SK-N-SH treated with all-trans-retinoic acid at 6 μM for 48 hours (cell line): ENCODE results near the gene MGMT.

Experiments
- ATAC-seq: fragments of 200-7000 bp; cut with Tn5 transposase; 3 replicates; pipeline ENCODE4 v1.9.1; 2020; ENCODE audit warnings: mild to moderate bottlenecking, moderate library complexity
- BACH2 ChIP-seq: fragments of 250-450 bp; sonication (Bioruptor Pico); IDR thresholded peaks from 2 replicates; pipeline ENCODE4 v1.9.0; 2021; ENCODE audit warnings: mild to moderate bottlenecking, borderline replicate concordance
- ESRRG ChIP-seq: fragments of 250-450 bp; sonication (Bioruptor Pico); IDR thresholded peaks from 2 replicates; pipeline ENCODE4 v1.6.1; 2021; ENCODE audit warnings: mild to moderate bottlenecking
- ISL1 ChIP-seq: fragments of 250-450 bp; sonication (Bioruptor Pico); IDR thresholded peaks from 2 replicates; pipeline ENCODE4 v2.1.2; 2022; ENCODE audit warnings: mild to moderate bottlenecking, moderate library complexity
- OSR1 ChIP-seq: fragments of 250-450 bp; sonication (Bioruptor Pico); IDR thresholded peaks from 2 replicates; pipeline ENCODE4 v1.8.0; 2022; ENCODE audit warnings: moderate library complexity, mild to moderate bottlenecking, inconsistent platforms
- PPARA ChIP-seq: fragments of 250-450 bp; sonication (Bioruptor Pico); IDR thresholded peaks from 2 replicates; pipeline ENCODE4 v1.5.0; 2020; ENCODE audit warnings: mild to moderate bottlenecking, borderline replicate concordance
- RARB ChIP-seq: fragments of 250-450 bp; sonication (Bioruptor Pico); IDR thresholded peaks from 2 replicates; pipeline ENCODE4 v1.8.0; 2021; ENCODE audit warnings: mild to moderate bottlenecking, moderate library complexity
- SNAI2 ChIP-seq: fragments of 250-450 bp; sonication (Bioruptor Pico); IDR thresholded peaks from 2 replicates; pipeline ENCODE4 v1.5.0; 2020; ENCODE audit warnings: mild to moderate bottlenecking, moderate library complexity
- TCF4 ChIP-seq: fragments of 250-450 bp; sonication (Bioruptor Pico); IDR thresholded peaks from 2 replicates; pipeline ENCODE4 v1.8.0; 2021; ENCODE audit warnings: mild to moderate bottlenecking, moderate library complexity, borderline replicate concordance
- ZC3H10 ChIP-seq: fragments of 250-450 bp; sonication (Bioruptor Pico); IDR thresholded peaks from 2 replicates; pipeline ENCODE4 v1.5.1; 2021; ENCODE audit warnings: mild to moderate bottlenecking, moderate library complexity
- ZFP3 ChIP-seq: fragments of 250-450 bp; sonication (Bioruptor Pico); IDR thresholded peaks from 2 replicates; pipeline ENCODE4 v1.5.0; 2020; ENCODE audit warnings: mild to moderate bottlenecking, moderate library complexity
- ZFP30 ChIP-seq: fragments of 450-650 bp; formaldehyde crosslinking; IDR thresholded peaks from 2 replicates; pipeline ENCODE4 v1.5.0; 2022; ENCODE audit warnings: mild to moderate bottlenecking, moderate library complexity
- ZNF565 ChIP-seq: fragments of 450-650 bp; formaldehyde crosslinking; conservative IDR thresholded peaks from 2 replicates; pipeline ENCODE4 v1.5.0; 2020; ENCODE audit warnings: low read depth, mild to moderate bottlenecking, moderate library complexity
- ZNF70 ChIP-seq: fragments of 450-650 bp; formaldehyde crosslinking; IDR thresholded peaks from 2 replicates; pipeline ENCODE4 v1.5.0; 2020; ENCODE audit warnings: mild to moderate bottlenecking, moderate library complexity
- ZNF8 ChIP-seq: fragments of 450-650 bp; formaldehyde crosslinking; IDR thresholded peaks from 2 replicates; pipeline ENCODE4 v1.5.0; 2020; ENCODE audit warnings: mild to moderate bottlenecking, moderate library complexity
- TF ChIP-seq, protein P1 (sequence below): fragments of 250-450 bp; sonication (Bioruptor Pico); IDR thresholded peaks from 2 replicates; pipeline ENCODE4 v1.5.1; 2020; ENCODE audit warnings: low read depth, mild to moderate bottlenecking, moderate library complexity
- TF ChIP-seq, protein P2 (sequence below): fragments of 250-450 bp; sonication (Bioruptor Pico); IDR thresholded peaks from 2 replicates; pipeline ENCODE4 v1.5.1; 2021; ENCODE audit warnings: mild to moderate bottlenecking, moderate library complexity
- TF ChIP-seq, protein P3 (sequence below): fragments of 250-450 bp; sonication (Bioruptor Pico); IDR thresholded peaks from 2 replicates; pipeline ENCODE4 v1.8.0; 2020; ENCODE audit warnings: mild to moderate bottlenecking, moderate library complexity, borderline replicate concordance
- TF ChIP-seq, protein P4 (sequence below): fragments of 250-450 bp; sonication (Bioruptor Pico); IDR thresholded peaks from 2 replicates; pipeline ENCODE4 v1.8.0; 2021; ENCODE audit warnings: low read depth, mild to moderate bottlenecking, moderate library complexity, borderline replicate concordance
- TF ChIP-seq, protein P5 (sequence below): fragments of 250-450 bp; sonication (Bioruptor Pico); IDR thresholded peaks from 2 replicates; pipeline ENCODE4 v1.5.0; 2020; ENCODE audit warnings: mild to moderate bottlenecking, moderate library complexity

Gene MGMT

DNA sequence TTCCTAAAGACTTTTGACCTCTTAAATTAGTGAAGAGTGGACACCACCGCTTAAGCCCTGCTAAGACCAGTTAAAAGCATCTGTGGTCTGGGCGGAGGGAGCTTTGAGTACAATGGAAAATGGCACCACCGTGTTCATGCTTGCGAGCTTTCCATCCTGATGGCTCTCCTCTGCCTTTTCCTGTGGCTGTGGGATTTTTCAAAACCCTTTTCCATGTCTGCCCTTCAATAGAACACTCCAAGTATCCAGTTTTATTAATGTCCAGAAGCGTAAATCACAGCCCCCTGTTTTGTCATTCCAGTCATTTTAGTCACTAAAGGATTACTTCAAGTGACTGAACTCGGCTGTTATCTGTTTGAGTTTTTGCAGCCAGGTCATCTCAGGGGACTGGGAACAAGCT is 181.8 kb downstream of the MGMT start:
- ATAC-seq: no peak
- no peak for TF ChIP-seq ZFP30 (CRISPR knock-in tag)

DNA sequence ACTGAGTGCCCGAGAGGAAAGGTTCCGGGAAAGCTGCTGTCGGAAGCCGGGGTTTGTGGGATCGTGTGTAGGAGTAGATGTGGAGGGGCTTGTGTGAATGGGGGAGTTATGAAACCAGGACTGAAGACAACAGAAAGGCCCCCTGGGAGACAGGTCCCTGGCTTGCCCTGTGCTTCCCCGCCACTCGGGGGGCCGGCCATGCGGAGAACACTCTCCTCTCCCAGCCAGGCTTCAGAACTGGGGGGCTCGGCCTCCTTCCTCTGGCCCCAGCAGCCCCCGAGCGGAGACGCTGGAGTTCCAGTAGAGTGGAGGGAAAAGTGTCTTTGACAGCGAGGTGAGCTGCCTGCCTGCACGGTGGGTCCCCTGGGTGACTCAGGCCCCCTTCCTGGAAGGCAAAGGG is 185.0 kb downstream of the MGMT start:
- TF ChIP-seq ZC3H10 (CRISPR knock-in tag) (no peak), PPARA (no peak), BACH2 (CRISPR knock-in tag) (no peak), ZFP3 (CRISPR knock-in tag) (no peak), ZNF8 (no peak), RARB (no peak), ZNF565 (CRISPR knock-in tag) (no peak), ESRRG (no peak), ISL1 (CRISPR knock-in tag) (no peak), SNAI2 (CRISPR knock-in tag) (no peak), OSR1 (CRISPR knock-in tag) (no peak)
- TF ChIP-seq, protein P1, sequence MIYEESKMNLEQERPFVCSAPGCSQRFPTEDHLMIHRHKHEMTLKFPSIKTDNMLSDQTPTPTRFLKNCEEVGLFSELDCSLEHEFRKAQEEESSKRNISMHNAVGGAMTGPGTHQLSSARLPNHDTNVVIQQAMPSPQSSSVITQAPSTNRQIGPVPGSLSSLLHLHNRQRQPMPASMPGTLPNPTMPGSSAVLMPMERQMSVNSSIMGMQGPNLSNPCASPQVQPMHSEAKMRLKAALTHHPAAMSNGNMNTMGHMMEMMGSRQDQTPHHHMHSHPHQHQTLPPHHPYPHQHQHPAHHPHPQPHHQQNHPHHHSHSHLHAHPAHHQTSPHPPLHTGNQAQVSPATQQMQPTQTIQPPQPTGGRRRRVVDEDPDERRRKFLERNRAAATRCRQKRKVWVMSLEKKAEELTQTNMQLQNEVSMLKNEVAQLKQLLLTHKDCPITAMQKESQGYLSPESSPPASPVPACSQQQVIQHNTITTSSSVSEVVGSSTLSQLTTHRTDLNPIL (CRISPR knock-in tag): no peak
- TF ChIP-seq, protein P2, sequence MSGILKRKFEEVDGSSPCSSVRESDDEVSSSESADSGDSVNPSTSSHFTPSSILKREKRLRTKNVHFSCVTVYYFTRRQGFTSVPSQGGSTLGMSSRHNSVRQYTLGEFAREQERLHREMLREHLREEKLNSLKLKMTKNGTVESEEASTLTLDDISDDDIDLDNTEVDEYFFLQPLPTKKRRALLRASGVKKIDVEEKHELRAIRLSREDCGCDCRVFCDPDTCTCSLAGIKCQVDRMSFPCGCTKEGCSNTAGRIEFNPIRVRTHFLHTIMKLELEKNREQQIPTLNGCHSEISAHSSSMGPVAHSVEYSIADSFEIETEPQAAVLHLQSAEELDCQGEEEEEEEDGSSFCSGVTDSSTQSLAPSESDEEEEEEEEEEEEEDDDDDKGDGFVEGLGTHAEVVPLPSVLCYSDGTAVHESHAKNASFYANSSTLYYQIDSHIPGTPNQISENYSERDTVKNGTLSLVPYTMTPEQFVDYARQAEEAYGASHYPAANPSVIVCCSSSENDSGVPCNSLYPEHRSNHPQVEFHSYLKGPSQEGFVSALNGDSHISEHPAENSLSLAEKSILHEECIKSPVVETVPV (CRISPR knock-in tag): no peak
- TF ChIP-seq, protein P3, sequence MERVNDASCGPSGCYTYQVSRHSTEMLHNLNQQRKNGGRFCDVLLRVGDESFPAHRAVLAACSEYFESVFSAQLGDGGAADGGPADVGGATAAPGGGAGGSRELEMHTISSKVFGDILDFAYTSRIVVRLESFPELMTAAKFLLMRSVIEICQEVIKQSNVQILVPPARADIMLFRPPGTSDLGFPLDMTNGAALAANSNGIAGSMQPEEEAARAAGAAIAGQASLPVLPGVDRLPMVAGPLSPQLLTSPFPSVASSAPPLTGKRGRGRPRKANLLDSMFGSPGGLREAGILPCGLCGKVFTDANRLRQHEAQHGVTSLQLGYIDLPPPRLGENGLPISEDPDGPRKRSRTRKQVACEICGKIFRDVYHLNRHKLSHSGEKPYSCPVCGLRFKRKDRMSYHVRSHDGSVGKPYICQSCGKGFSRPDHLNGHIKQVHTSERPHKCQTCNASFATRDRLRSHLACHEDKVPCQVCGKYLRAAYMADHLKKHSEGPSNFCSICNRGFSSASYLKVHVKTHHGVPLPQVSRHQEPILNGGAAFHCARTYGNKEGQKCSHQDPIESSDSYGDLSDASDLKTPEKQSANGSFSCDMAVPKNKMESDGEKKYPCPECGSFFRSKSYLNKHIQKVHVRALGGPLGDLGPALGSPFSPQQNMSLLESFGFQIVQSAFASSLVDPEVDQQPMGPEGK (CRISPR knock-in tag): no peak
- TF ChIP-seq, protein P4, sequence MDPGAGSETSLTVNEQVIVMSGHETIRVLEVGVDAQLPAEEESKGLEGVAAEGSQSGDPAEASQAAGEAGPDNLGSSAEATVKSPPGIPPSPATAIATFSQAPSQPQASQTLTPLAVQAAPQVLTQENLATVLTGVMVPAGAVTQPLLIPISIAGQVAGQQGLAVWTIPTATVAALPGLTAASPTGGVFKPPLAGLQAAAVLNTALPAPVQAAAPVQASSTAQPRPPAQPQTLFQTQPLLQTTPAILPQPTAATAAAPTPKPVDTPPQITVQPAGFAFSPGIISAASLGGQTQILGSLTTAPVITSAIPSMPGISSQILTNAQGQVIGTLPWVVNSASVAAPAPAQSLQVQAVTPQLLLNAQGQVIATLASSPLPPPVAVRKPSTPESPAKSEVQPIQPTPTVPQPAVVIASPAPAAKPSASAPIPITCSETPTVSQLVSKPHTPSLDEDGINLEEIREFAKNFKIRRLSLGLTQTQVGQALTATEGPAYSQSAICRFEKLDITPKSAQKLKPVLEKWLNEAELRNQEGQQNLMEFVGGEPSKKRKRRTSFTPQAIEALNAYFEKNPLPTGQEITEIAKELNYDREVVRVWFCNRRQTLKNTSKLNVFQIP (CRISPR knock-in tag): no peak
- no peak for ATAC-seq

DNA sequence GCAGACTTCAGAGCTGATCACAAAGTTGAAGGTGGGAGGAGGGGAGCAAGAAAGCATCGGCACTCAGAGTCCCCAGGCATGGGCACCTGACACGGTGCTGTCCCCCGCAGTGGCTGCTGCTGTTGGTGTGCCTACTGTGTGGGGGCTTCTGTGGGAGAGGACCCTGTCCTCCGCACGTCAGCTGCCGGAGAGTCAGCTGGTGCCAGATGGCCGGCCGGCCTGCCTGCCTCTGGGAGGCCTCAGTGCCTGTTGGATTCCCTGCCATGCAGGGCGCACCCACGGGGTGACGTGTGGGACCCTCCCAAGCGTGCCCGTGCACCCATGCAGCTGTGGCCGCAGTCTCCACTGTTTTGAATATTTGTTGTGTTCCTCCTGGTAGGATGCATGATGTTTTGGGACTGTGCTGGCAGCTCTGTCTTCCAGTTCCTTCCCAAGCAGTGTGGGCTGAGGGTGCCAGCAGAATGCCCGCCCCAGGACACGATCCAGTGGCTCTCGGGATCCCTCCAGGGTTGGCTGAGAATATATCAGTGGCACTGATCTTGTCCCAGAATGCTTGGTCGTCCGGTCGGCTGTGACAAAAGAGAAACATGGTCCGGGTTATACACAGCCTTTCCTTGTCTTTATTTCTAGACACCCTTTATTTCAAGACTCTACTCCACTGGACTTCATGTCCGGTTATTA is 185.6 kb downstream of the MGMT start:
- TF ChIP-seq, protein P2 (CRISPR knock-in tag): no peak
- TF ChIP-seq ZFP3 (CRISPR knock-in tag) (no peak), ZNF70 (CRISPR knock-in tag) (no peak), ISL1 (CRISPR knock-in tag) (no peak), TCF4 (no peak)
- TF ChIP-seq, protein P5, sequence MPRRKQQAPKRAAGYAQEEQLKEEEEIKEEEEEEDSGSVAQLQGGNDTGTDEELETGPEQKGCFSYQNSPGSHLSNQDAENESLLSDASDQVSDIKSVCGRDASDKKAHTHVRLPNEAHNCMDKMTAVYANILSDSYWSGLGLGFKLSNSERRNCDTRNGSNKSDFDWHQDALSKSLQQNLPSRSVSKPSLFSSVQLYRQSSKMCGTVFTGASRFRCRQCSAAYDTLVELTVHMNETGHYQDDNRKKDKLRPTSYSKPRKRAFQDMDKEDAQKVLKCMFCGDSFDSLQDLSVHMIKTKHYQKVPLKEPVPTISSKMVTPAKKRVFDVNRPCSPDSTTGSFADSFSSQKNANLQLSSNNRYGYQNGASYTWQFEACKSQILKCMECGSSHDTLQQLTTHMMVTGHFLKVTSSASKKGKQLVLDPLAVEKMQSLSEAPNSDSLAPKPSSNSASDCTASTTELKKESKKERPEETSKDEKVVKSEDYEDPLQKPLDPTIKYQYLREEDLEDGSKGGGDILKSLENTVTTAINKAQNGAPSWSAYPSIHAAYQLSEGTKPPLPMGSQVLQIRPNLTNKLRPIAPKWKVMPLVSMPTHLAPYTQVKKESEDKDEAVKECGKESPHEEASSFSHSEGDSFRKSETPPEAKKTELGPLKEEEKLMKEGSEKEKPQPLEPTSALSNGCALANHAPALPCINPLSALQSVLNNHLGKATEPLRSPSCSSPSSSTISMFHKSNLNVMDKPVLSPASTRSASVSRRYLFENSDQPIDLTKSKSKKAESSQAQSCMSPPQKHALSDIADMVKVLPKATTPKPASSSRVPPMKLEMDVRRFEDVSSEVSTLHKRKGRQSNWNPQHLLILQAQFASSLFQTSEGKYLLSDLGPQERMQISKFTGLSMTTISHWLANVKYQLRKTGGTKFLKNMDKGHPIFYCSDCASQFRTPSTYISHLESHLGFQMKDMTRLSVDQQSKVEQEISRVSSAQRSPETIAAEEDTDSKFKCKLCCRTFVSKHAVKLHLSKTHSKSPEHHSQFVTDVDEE (CRISPR knock-in tag): no peak
- no peak for ATAC-seq
